ENCODE data around the gene SLC17A9. TPM values are rescaled to one million over a fixed set of nuclear protein-coding genes. Genes with fewer than 3 reads are reported as not detected.

SLC17A9 gene
- total and polyA plus RNA-seq, 2 of the 8 experiments (the other 6 are each of a cell fraction or from before 2014, with no cell fraction given), result 23.5 to 35.2 TPM

DNA sequence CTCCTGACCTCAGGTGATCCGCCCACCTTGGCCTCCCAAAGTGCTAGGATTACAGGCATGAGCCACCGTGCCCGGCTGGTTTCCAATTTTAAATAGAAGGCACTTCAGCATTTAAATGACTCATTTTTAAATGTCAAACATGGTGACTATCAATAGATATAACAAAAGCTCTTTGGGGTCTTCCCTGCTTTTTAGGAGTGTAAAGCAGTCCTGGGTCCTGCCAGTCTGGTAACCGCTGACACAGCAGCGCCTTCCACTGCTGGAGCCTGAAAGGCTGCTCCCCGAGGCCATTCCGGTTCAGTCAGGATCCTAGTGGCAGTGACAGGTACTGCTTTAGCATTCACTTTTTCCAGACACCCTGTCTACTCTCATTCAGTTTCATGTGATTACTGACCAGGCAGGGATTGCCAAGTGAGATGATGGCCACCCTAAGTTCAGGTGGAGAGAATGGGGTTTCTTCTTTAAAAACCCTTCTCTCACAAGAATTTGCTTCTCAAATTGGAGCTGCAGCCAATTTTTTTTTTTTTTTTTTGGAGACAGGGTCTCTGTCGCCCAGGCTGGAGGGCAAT is 31.3 kb upstream of the SLC17A9 start (continued):
- TF ChIP-seq, protein P1, sequence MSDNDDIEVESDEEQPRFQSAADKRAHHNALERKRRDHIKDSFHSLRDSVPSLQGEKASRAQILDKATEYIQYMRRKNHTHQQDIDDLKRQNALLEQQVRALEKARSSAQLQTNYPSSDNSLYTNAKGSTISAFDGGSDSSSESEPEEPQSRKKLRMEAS (IDR thresholded peaks at IDR 0.05), result 0 out of 2 replicates have a peak, but pooled peaks have one; percentile 19
- peak in 1 of 2 experiments; percentile 79; a peak in 1 of 4 replicates for TF ChIP-seq SIN3A (conservative IDR thresholded peaks at IDR 0.05 in 1 of 2, IDR thresholded peaks at IDR 0.05 in 1 of 2; ENCODE audit: low read depth in 1 of 2, low read length in 2 of 2)

All from H1 (cell line).